GM15510 (cell line): Measurements from ENCODE around the gene KRT75.

Source experiments
- POLR2A ChIP-seq: IDR thresholded peaks from 3 replicates; pipeline ENCODE4 v1.6.1; 2011; ENCODE audit warnings: borderline replicate concordance; ENCODE audit not compliant: insufficient read length; ENCODE audit errors: extremely low read depth

The KRT75 gene

GRCh38 chr12:52434081-52434733 lies at the start of gene KRT75:
Gene KRT75 (minus strand): TSS chr12:52434371. CDS start chr12:52434304, 67 bp downstream.
- no peak for TF ChIP-seq POLR2A

GRCh38 chr12:52480073-52480472 lies 45.9 kb upstream of the KRT75 start:
- no peak for TF ChIP-seq POLR2A

- TF ChIP-seq POLR2A = no peak
Observed at GRCh38 chr12:52477651-52478050, 43.5 kb upstream of the KRT75 start.

- TF ChIP-seq POLR2A = no peak
Observed at GRCh38 chr12:52474212-52474611, 40.0 kb upstream of the KRT75 start.

- TF ChIP-seq POLR2A = no peak
Observed at GRCh38 chr12:52473768-52474167, 39.6 kb upstream of the KRT75 start, which contains the start of gene KRT6C. Gene KRT6C (minus strand): TSS chr12:52473805. CDS start chr12:52473737, 68 bp downstream.

- no peak for TF ChIP-seq POLR2A
Observed at GRCh38 chr12:52469853-52470252, 35.7 kb upstream of the KRT75 start.

GRCh38 chr12:52464897-52465296 lies 30.7 kb upstream of the KRT75 start:
- no peak for TF ChIP-seq POLR2A

- TF ChIP-seq POLR2A = no peak
Observed at GRCh38 chr12:52461693-52462092, 27.5 kb upstream of the KRT75 start.

- TF ChIP-seq POLR2A = no peak
Observed at GRCh38 chr12:52458861-52459260, 24.7 kb upstream of the KRT75 start.

- no peak for TF ChIP-seq POLR2A
Observed at GRCh38 chr12:52455821-52456220, 21.6 kb upstream of the KRT75 start.

- no peak for TF ChIP-seq POLR2A
Observed at GRCh38 chr12:52454411-52455201, 20.4 kb upstream of the KRT75 start.

GRCh38 chr12:52452101-52452500 lies 17.9 kb upstream of the KRT75 start, which contains the start of gene KRT6B:
Gene KRT6B (minus strand): TSS chr12:52452146. CDS start chr12:52452078, 68 bp downstream.
- TF ChIP-seq POLR2A = no peak

- no peak for TF ChIP-seq POLR2A
Observed at GRCh38 chr12:52448228-52448627, 14.1 kb upstream of the KRT75 start.

GRCh38 chr12:52446367-52447045 lies 12.3 kb upstream of the KRT75 start:
- no peak for TF ChIP-seq POLR2A

GRCh38 chr12:52445876-52446275 lies 11.7 kb upstream of the KRT75 start:
- no peak for TF ChIP-seq POLR2A
